Astrocyte (in vitro differentiated cells and primary cell): Measurements from ENCODE around the gene PARL. TPM values are rescaled to one million over a fixed set of nuclear protein-coding genes. Genes with fewer than 3 reads are reported as not detected.

Experiments used
- DNase-seq: peaks from one replicate; pipeline ENCODE4 v3.0.0-alpha.2; 2010; ENCODE audit warnings: low read depth
- FAIRE-seq: peaks from 2 replicates; lab custom pipeline; 2011; peaks lifted over from hg19 to GRCh38; lab: Jason Lieb, UNC
- H2AFZ ChIP-seq: 2 replicates; pipeline ENCODE4 v1.6.0; 2012; ENCODE audit warnings: low read depth, low read length, inconsistent platforms
- H3K27ac ChIP-seq: 2 replicates; pipeline ENCODE4 v1.5.1; 2011; ENCODE audit warnings: low read depth, low read length, inconsistent platforms
- H3K27me3 ChIP-seq: 2 replicates; pipeline ENCODE4 v1.6.0; 2011; ENCODE audit warnings: low read length, inconsistent platforms; ENCODE audit not compliant: insufficient read depth
- H3K36me3 ChIP-seq: 2 replicates; pipeline ENCODE4 v1.5.1; 2011; ENCODE audit warnings: low read length, inconsistent platforms; ENCODE audit not compliant: insufficient read depth
- H3K4me1 ChIP-seq: 2 replicates; pipeline ENCODE4 v1.5.1; 2011; ENCODE audit warnings: low read length, inconsistent platforms; ENCODE audit not compliant: insufficient read depth
- H3K4me2 ChIP-seq: 2 replicates; pipeline ENCODE4 v1.6.0; 2012; ENCODE audit warnings: low read length, inconsistent platforms
- H3K4me3 ChIP-seq: 2 replicates; pipeline ENCODE4 v1.5.1; 2011; ENCODE audit warnings: low read depth, mild to moderate bottlenecking, low read length, inconsistent platforms; ENCODE audit not compliant: insufficient read depth
- H3K79me2 ChIP-seq: 2 replicates; pipeline ENCODE4 v1.6.0; 2012; ENCODE audit warnings: mild to moderate bottlenecking, low read length, inconsistent platforms; ENCODE audit not compliant: insufficient read depth
- H3K9ac ChIP-seq: 2 replicates; pipeline ENCODE4 v1.6.0; 2012; ENCODE audit warnings: mild to moderate bottlenecking, low read length, inconsistent platforms
- H3K9me3 ChIP-seq: 2 replicates; pipeline ENCODE4 v1.5.1; 2012; ENCODE audit warnings: low read depth, mild to moderate bottlenecking, low read length, inconsistent platforms; ENCODE audit not compliant: insufficient read depth
- H4K20me1 ChIP-seq: 2 replicates; pipeline ENCODE4 v1.6.0; 2012; ENCODE audit warnings: low read length, inconsistent platforms; ENCODE audit not compliant: insufficient read depth
- H3K27ac Mint-ChIP-seq: one replicate; pipeline ENCODE4 v1.8.0; 2021; ENCODE audit warnings: mild to moderate bottlenecking, mixed read lengths; ENCODE audit not compliant: unreplicated experiment
- H3K27me3 Mint-ChIP-seq: one replicate; pipeline ENCODE4 v1.8.0; 2021; ENCODE audit warnings: low read depth, mixed read lengths; ENCODE audit not compliant: unreplicated experiment
- H3K36me3 Mint-ChIP-seq: one replicate; pipeline ENCODE4 v1.8.0; 2021; ENCODE audit warnings: low read depth, mixed read lengths; ENCODE audit not compliant: unreplicated experiment
- H3K4me1 Mint-ChIP-seq: one replicate; pipeline ENCODE4 v1.8.0; 2021; ENCODE audit warnings: low read depth, mixed read lengths; ENCODE audit not compliant: unreplicated experiment
- H3K4me3 Mint-ChIP-seq: one replicate; pipeline ENCODE4 v1.8.0; 2021; ENCODE audit warnings: mild to moderate bottlenecking, moderate library complexity, mixed read lengths; ENCODE audit not compliant: unreplicated experiment
- H3K9me3 Mint-ChIP-seq: one replicate; pipeline ENCODE4 v1.8.0; 2021; ENCODE audit warnings: mild to moderate bottlenecking, mixed read lengths; ENCODE audit not compliant: unreplicated experiment
- EZH2 ChIP-seq: IDR thresholded peaks from 2 replicates; pipeline ENCODE4 v1.6.1; 2012; ENCODE audit warnings: mild to moderate bottlenecking, low read length, inconsistent platforms; ENCODE audit not compliant: insufficient read depth
- total RNA-seq: library from RNA; stranded (reverse); gene quantifications from 2 replicates; pipeline ENCODE4 v1.2.1, GENCODE V29; 2021
- TF ChIP-seq, protein P1 (sequence below): IDR thresholded peaks from 2 replicates; pipeline ENCODE4 v1.5.1; 2011; ENCODE audit warnings: low read depth, mild to moderate bottlenecking, inconsistent platforms, low read length, moderate library complexity; ENCODE audit not compliant: insufficient read depth

PARL gene
- total RNA-seq, 1 donor from 2014 or later = 64.7 TPM

GRCh38 chr3:183830187-183830586 is 54.5 kb downstream of the PARL start:
- H3K4me3 Mint-ChIP-seq = no peak overlapping the region
- no peak overlapping the region for H3K27ac Mint-ChIP-seq
- H3K9ac ChIP-seq = no peak overlapping the region
- no peak overlapping the region for H3K4me2 ChIP-seq
- peaks cover 10% of the 10 kb centered on the region for H3K36me3 ChIP-seq
- H3K4me3 ChIP-seq = no peak overlapping the region
- H3K4me1 ChIP-seq = no peaks in the 10 kb centered on the region
- H4K20me1 ChIP-seq = peaks cover 11% of the 10 kb centered on the region
- no peaks in the 10 kb centered on the region for H3K9me3 Mint-ChIP-seq
- H2AFZ ChIP-seq = no peak overlapping the region
- no peaks in the 10 kb centered on the region for H3K27me3 Mint-ChIP-seq
- DNase-seq (no peak), FAIRE-seq (no peak)
- no peak for TF ChIP-seq EZH2
- TF ChIP-seq, protein P1, sequence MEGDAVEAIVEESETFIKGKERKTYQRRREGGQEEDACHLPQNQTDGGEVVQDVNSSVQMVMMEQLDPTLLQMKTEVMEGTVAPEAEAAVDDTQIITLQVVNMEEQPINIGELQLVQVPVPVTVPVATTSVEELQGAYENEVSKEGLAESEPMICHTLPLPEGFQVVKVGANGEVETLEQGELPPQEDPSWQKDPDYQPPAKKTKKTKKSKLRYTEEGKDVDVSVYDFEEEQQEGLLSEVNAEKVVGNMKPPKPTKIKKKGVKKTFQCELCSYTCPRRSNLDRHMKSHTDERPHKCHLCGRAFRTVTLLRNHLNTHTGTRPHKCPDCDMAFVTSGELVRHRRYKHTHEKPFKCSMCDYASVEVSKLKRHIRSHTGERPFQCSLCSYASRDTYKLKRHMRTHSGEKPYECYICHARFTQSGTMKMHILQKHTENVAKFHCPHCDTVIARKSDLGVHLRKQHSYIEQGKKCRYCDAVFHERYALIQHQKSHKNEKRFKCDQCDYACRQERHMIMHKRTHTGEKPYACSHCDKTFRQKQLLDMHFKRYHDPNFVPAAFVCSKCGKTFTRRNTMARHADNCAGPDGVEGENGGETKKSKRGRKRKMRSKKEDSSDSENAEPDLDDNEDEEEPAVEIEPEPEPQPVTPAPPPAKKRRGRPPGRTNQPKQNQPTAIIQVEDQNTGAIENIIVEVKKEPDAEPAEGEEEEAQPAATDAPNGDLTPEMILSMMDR = no peak
- peaks cover 9% of the 10 kb centered on the region for H3K36me3 Mint-ChIP-seq
- no peaks in the 10 kb centered on the region for H3K79me2 ChIP-seq
- no peaks in the 10 kb centered on the region for H3K9me3 ChIP-seq
- no peaks in the 10 kb centered on the region for H3K4me1 Mint-ChIP-seq
- no peak overlapping the region for H3K27ac ChIP-seq
- H3K27me3 ChIP-seq = no peaks in the 10 kb centered on the region

DNA sequence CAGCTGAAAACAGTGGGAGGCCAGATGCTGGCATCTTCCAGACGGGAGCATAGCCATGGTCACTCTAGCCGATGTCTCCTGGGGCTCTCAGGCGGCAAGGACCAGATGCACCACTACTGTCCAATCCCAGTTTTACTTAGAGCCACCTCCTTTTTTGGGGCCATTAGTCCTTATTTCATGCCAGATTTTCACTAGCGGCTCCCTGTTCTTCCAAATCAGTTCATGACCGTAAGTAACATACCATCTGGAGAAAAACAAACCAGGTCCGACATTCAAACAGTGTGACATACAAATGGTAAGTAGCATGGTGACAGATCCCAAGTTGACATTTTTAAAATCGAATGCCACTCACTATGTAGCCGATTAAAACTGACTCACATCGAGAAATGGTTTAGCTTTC is 55.2 kb downstream of the PARL start:
- TF ChIP-seq EZH2 = no peak
- TF ChIP-seq, protein P1 = no peak

GRCh38 chr3:183828538-183828870 is 56.2 kb downstream of the PARL start:
- Histone ChIP-seq H3K4me1 (peaks cover 9% of the 10 kb centered on the region), H3K4me3 (no peak overlapping the region), H3K27ac (no peak overlapping the region), H4K20me1 (peaks cover 16% of the 10 kb centered on the region), H3K9ac (no peak overlapping the region), H3K9me3 (no peaks in the 10 kb centered on the region), H3K79me2 (no peaks in the 10 kb centered on the region), H3K27me3 (no peaks in the 10 kb centered on the region), H3K36me3 (peaks cover 8% of the 10 kb centered on the region), H3K4me2 (no peak overlapping the region), H2AFZ (no peak overlapping the region)
- H3K4me3 Mint-ChIP-seq = no peak overlapping the region
- peaks cover 9% of the 10 kb centered on the region for H3K36me3 Mint-ChIP-seq
- FAIRE-seq (no peak), DNase-seq (no peak)
- no peak for TF ChIP-seq EZH2
- TF ChIP-seq, protein P1 = no peak
- H3K27me3 Mint-ChIP-seq = no peaks in the 10 kb centered on the region
- no peak overlapping the region for H3K27ac Mint-ChIP-seq
- H3K4me1 Mint-ChIP-seq = peaks cover 4% of the 10 kb centered on the region
- no peaks in the 10 kb centered on the region for H3K9me3 Mint-ChIP-seq

More for the DNA sequence above, 55.2 kb downstream of the PARL start:
- Histone ChIP-seq H2AFZ (no peak overlapping the region), H3K36me3 (peaks cover 10% of the 10 kb centered on the region), H3K4me3 (no peak overlapping the region), H3K27me3 (no peaks in the 10 kb centered on the region), H4K20me1 (peaks cover 12% of the 10 kb centered on the region), H3K9me3 (no peaks in the 10 kb centered on the region), H3K27ac (no peak overlapping the region), H3K79me2 (no peaks in the 10 kb centered on the region), H3K9ac (no peak overlapping the region), H3K4me2 (no peak overlapping the region), H3K4me1 (peaks cover 2% of the 10 kb centered on the region)
- FAIRE-seq (no peak), DNase-seq (no peak)
- no peak overlapping the region for H3K4me3 Mint-ChIP-seq
- H3K9me3 Mint-ChIP-seq = no peaks in the 10 kb centered on the region
- no peaks in the 10 kb centered on the region for H3K27me3 Mint-ChIP-seq
- no peaks in the 10 kb centered on the region for H3K4me1 Mint-ChIP-seq
- H3K27ac Mint-ChIP-seq = no peak overlapping the region
- peaks cover 9% of the 10 kb centered on the region for H3K36me3 Mint-ChIP-seq
